GM21529 (cell line): ENCODE data around the gene VBP1.
"Not testable (repeated sequence)": the region's sequence is repeated elsewhere in the genome, so short reads cannot be mapped to it uniquely, and the experiment has no call there.

Source experiments
- ATAC-seq: cut with Tn5 transposase; IDR thresholded peaks from one replicate; pipeline ENCODE4 v1.9.1; 2021; ENCODE audit not compliant: unreplicated experiment

The VBP1 gene

DNA sequence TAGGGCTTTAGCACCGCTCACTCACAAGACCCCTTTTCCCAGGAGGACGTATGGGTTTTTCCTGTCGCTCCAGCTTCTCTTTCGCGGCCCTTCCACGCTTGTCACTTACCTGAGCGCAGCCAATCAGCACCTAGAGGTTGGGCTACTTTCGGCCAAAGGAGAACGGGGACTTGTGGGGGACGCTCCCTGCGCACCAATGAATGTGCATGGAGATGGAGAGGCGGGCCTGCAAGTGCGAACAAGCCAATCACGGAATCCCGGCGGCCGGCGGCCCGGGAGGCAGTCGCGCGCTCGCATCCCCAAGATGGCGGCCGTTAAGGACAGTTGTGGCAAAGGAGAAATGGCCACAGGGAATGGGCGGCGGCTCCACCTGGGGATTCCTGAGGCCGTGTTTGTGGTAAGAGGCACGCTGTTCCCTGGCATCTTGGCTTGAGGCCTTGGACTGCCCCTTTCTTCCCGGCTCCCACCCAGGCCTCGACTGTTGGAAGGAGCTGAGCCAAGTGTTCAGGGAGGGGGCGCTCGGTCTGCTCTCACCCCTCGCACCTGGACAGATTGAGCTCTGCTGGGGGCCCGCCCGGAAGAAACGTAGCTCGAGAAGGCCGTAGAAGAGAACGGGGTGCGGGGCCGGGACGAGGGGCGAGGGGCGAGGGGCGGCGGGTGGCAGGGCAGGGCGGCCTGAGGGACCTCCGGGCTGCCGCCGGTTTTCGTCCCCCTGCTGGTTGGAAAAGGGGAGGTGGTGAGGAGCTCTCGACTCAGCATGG is at the start of gene VBP1:
VBP1 (plus strand) TSS at position 282 of the 761 bp plus-strand sequence; CDS start at position 305, 23 bp downstream.
- ATAC-seq: peak; percentile 96

- ATAC-seq: no peak
Measured at GRCh38 chrX:155169881-155170280, 46.4 kb upstream of the VBP1 start.

- ATAC-seq: no peak
Measured at GRCh38 chrX:155179346-155179997, 36.8 kb upstream of the VBP1 start.

GRCh38 chrX:155188786-155189185 is 27.5 kb upstream of the VBP1 start:
- no peak for ATAC-seq

DNA sequence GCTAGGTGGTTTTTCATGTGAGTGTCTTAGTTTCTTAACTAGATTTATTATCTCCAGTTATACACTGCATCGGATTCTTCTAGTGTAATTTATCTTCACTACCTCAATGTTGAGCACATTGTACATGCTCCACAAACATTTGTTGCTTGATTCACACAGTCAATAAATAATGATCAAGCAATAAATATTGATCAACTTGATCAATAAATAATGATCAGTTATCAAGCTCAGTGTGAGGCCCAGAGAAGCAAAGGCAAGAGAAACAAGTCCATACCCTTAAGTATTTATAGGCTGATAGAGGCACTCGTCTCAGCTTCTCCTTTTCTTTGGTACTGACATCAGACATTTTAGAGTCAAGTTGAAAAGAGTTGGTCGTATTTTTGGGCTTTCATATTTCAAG is 5.1 kb upstream of the VBP1 start:
- no peak for ATAC-seq

GRCh38 chrX:155213731-155214130 is 2.5 kb upstream of the VBP1 start:
- ATAC-seq: no peak

DNA sequence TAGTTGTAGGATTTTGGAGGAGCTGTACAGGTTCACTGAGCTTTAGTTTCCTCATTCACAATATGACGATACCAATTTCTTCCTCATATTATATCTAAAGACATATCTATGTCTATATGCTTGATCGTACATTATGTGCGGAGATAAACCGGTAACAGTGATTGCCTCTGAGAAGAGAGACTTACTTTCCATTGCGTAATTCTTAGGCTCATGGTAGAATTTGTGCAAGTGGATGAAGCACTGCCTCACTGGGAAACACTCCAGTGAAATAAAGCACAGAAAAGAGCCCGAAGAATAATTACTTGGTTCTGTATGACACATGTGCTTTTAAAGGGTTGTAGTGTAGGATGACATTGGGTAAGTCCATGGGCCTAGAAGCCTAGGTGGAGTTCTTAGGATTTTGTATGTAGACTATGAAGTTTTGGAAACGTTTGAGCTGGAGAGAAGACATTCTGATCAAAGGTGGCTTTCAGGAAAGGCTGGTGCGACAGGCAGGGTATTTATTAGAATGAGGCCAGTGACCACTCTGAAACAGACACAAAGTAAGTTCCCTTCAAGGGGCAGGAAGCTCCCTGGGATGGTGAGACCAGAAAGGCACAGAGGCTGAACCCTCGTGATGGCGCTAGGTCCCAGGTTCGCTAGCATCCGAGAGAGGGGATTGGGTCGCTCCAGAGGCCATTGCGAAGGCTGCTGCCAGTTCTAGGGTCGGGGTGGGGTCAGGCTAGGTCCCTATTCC is 649 bp upstream of the VBP1 start:
- peak; percentile 34 for ATAC-seq

- ATAC-seq: no peak
Measured at GRCh38 chrX:155216940-155217440, 730 bp downstream of the VBP1 start.

DNA sequence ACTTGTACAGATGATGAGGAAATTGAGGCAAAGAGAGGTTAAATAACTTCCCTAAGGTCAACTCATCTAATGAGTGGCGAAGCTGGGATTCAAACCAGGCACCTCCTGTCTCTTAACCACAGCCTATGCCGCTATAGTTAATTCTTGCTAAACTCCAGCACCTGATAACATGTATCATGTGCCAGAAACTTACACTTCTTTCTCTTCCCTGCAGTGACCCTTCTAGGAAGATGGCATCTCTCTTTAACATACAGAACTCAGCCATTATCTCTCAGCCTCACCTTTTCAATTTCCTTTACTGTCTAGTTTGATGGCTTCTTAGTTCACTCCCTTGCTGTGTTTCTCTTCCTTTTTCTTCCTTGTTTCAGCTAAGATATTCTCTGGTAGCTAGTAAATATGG is 2.5 kb downstream of the VBP1 start:
- no peak for ATAC-seq

DNA sequence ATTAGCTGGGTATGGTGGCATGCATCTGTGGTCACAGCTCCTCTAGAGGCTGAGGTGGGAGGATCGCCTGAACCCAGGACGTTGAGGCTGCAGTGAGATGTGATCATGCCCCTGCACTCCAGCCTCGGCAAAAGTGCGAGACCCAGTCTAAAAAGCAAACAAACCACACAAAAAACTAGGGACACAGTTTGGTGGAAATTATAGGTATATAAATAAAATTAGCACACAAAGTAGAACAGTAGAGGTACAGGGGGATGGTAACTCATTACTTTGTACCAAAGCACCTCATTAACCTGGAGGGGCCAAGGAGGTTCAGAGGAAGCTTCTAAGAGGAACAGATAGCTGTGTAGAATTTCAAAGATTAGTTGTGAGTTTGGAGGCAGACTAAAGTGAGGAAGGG is 5.1 kb downstream of the VBP1 start:
- ATAC-seq: no peak

DNA sequence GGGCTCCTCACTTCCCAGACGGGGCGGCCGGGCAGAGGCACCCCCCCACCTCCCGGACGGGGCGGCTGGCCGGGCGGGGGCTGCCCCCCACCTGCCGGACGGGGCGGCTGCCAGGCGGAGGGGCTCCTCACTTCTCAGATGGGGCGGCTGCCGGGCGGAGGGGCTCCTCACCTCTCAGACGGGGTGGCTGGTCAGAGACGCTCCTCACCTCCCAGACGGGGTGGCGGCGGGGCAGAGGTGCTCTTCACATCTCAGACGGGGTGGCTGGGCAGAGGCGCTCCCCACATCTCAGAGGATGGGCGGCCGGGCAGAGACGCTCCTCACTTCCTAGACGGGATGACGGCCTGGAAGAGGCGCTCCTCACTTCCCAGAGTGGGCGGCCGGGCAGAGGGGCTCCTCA is 7.5 kb downstream of the VBP1 start:
- not testable (repeated sequence) for ATAC-seq

GRCh38 chrX:155225774-155226173 is 9.5 kb downstream of the VBP1 start:
- ATAC-seq: no peak

DNA sequence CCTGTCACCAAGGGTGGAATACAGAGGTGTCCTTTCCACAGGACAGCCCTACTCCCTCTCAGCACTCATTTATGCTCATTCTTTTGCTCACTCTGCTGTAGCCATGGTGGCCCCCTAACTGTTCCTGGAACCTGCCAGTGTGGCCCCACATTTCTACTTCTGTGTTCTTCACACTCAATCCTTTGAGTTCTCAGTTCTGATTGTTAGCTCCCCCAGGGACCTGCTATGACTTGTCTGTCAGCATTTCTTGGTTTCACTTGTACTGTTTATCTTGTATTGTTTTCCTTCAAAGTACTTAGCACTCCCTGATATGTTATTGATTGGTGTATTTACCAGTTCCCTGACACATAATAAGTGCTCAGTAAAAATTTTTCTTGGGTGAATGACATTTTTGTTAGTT is 14.9 kb downstream of the VBP1 start:
- peak; percentile 94 for ATAC-seq

- ATAC-seq: no peak
Measured at GRCh38 chrX:155235891-155236290, 19.6 kb downstream of the VBP1 start.

- ATAC-seq: no peak
Measured at GRCh38 chrX:155237719-155238118, 21.5 kb downstream of the VBP1 start.

DNA sequence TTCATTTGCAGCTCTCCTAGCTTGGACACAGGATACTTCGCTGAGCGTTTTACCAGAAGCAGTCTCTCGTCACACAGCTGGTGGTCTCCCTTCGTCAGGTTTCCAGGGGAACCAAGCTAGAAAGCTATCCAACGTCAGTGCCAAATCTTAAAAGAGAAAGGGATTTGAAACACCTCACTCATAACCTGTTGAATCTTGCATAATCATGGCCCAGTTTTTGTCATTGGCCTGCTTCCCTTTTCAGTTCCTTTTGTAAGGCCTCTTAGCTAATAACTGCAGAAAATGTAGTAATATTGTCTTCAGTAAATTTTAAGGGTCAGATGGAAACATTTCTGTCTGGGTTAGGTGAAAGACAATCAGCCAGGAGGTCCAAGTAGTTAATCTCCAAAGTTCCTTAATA is 26.0 kb downstream of the VBP1 start:
- ATAC-seq: no peak

DNA sequence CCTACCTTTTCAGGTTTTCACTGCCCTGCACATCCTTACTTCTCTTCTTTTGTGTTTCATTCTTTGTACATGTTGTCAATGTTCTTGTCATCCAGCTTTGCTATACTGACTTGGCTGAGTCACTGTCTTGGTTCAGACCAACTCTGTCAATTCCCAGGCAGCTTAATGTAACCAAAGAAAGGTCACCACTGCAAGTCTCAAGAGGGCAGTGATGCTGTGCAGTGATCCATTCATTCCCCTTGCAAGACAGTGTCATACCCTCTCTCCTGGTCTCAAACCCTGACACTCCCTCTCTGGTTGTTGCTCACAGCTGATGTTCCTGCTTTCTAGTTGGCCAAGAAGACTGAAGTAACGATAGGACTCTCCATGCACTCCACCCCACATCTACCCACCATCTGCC is 30.5 kb downstream of the VBP1 start:
- ATAC-seq: no peak

DNA sequence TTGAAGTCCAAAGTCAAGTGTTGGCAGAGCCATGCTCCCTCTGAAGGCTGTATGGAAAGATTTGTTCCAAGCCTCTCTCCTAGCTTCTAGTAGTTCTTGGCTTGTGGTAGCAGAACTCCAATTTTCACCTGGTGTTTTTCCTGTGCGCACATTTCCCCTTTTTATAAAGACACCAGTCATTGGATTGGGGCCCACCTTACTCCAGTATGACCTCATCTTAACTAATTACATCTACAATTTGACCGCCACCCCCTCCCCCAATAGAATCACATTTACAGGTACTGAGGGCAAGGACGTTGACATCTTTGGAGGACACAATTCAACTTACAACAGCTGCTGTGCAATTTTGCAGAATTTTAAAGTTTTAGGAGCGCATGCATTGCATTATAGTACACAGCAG is 31.2 kb downstream of the VBP1 start:
- ATAC-seq: no peak

GRCh38 chrX:155251391-155251790 is 35.1 kb downstream of the VBP1 start:
- ATAC-seq: no peak

DNA sequence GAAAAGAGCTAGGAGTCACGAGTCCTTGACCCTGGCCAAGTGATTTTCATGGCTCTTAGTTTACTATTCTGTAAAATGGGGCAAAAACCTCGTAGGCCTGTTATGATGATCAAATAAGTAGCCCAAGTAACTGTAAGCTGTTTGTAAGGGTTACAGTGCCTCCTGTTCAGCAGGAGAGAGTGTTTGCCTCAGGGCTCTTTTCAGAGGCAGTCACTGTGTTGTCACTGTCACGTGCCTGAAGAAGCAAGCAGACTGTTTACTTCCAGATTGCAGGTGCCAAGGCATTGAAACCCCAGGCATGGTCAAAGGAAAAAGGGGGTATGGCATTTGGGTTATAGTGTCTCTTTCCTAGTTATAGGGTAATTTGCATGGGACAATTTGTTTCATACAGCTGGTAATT is 43.5 kb downstream of the VBP1 start:
- ATAC-seq: no peak

DNA sequence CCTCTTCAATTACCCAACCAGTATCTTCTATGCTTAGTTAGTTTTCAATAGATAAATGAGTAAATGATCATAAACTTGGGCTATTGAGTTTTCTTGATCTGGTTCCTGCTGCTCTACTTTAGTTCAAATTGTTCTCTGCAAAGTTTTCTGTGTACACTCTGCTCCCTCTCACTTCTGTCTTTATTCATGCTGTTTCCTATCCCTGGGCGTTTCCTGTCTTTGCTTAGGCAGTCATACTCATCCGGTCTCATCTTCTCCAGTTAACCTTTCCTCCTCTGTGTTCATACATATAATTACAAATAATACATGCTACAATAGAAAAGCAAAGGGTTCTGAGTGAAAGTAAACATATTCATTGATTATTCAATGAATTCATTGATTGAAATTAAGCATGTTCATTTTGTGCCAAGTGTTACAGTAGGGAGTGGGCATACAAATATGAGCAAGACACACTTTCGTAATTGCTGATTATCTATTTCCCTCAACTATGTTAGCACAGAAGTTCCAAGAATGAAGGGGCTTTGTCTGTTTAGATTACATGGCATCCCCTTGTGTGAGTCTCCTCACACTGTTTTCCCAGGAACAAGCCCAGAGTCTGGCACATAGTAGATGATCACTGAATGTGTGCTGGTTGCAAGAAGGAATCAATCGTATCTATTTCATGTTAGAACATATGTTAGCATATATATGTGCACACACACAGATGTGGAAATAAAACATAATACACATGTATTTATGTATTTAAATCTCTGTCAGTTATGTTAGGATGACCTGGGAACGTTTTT is 46.9 kb downstream of the VBP1 start:
- ATAC-seq: peak; percentile 47
